K562 (cell line): Measurements from ENCODE around the gene LENEP. TPM values are rescaled to one million over a fixed set of nuclear protein-coding genes. Genes with fewer than 3 reads are reported as not detected.
A peak's percentile ranks its signal among the peaks of the same experiment; 100 is the strongest.

Experiments used
- CBFB ChIP-seq: sonication (generic); formaldehyde crosslinking; IDR thresholded peaks from 2 replicates; pipeline ENCODE4 v1.4.0; 2020; ENCODE audit warnings: mild to moderate bottlenecking, missing genetic modification reagents
- DEAF1 ChIP-seq: fragments of 450-650 bp; formaldehyde crosslinking; IDR thresholded peaks from 2 replicates; pipeline ENCODE4 v1.4.0; 2020; ENCODE audit warnings: mild to moderate bottlenecking, moderate library complexity
- ELF2 ChIP-seq: fragments of 250-450 bp; sonication (Bioruptor Pico); IDR thresholded peaks from 2 replicates; pipeline ENCODE4 v1.5.0; 2021; ENCODE audit warnings: mild to moderate bottlenecking
- ERF ChIP-seq: fragments of 450-650 bp; formaldehyde crosslinking; IDR thresholded peaks from 2 replicates; pipeline ENCODE4 v1.4.0; 2020; ENCODE audit warnings: mild to moderate bottlenecking, mixed read lengths
- ETV6 ChIP-seq, 3 experiments: fragments of 150-350 bp in 1 of 3; sonication (generic) in 1 of 3; formaldehyde crosslinking in 1 of 3; IDR thresholded peaks; 2 replicates each; pipeline versions ENCODE4 v1.6.1 to v1.8.0; 2014 to 2022; ENCODE audit warnings: borderline replicate concordance in 2 of 3, low read depth in 2 of 3, antibody characterized with exemption in 1 of 3, low read length in 1 of 3, mild to moderate bottlenecking in 1 of 3, missing genetic modification reagents in 1 of 3
- IRF2 ChIP-seq: sonication (generic); formaldehyde crosslinking; IDR thresholded peaks from 2 replicates; pipeline ENCODE4 v1.8.1; 2022; ENCODE audit warnings: mild to moderate bottlenecking, missing genetic modification reagents
- MAFG ChIP-seq: fragments of 450-650 bp; conservative IDR thresholded peaks from 2 replicates; pipeline ENCODE4 v1.6.1; 2016; ENCODE audit warnings: missing genetic modification characterization, missing compliant biosample characterization
- MNT ChIP-seq, 2 experiments: fragments of 450-650 bp; conservative IDR thresholded peaks; 2 replicates each; pipeline ENCODE4 v1.6.1; 2017; ENCODE audit warnings: mild to moderate bottlenecking in 2 of 2, moderate library complexity in 2 of 2
- POLR2A ChIP-seq: fragments of 450-650 bp; conservative IDR thresholded peaks from 2 replicates; pipeline ENCODE4 v1.6.1; 2016
- POLR2AphosphoS5 ChIP-seq: IDR thresholded peaks from 2 replicates; pipeline ENCODE4 v1.6.1; 2011; ENCODE audit warnings: mild to moderate bottlenecking, low read depth, low read length, moderate library complexity; ENCODE audit not compliant: control insufficient read depth, insufficient read depth
- RBFOX2 ChIP-seq: fragments of 200-400 bp; formaldehyde crosslinking; IDR thresholded peaks from 2 replicates; pipeline ENCODE4 v1.6.1; 2017; ENCODE audit warnings: low read depth, mild to moderate bottlenecking, low read length, moderate library complexity
- RBM25 ChIP-seq: fragments of 200-400 bp; formaldehyde crosslinking; IDR thresholded peaks from 2 replicates; pipeline ENCODE4 v1.6.1; 2018; ENCODE audit warnings: low read length, low read depth, moderate library complexity; ENCODE audit not compliant: severe bottlenecking
- SUPT5H ChIP-seq: fragments of 450-650 bp; IDR thresholded peaks from 2 replicates; pipeline ENCODE4 v1.6.1; 2016
- TRIM25 ChIP-seq: fragments of 450-650 bp; IDR thresholded peaks from 2 replicates; pipeline ENCODE4 v1.7.0; 2016; ENCODE audit warnings: borderline replicate concordance
- ZBTB7A ChIP-seq: IDR thresholded peaks from 2 replicates; pipeline ENCODE4 v1.6.1; 2011; ENCODE audit warnings: low read depth, mild to moderate bottlenecking, low read length, moderate library complexity, borderline replicate concordance; ENCODE audit not compliant: control insufficient read depth
- ZNF589 ChIP-seq: fragments of 200-800 bp; sonication (Bioruptor generic); IDR thresholded peaks from 2 replicates; pipeline ENCODE4 v1.6.1; 2016; ENCODE audit warnings: low read depth, missing genetic modification characterization, missing compliant biosample characterization
- ZNF76 ChIP-seq: fragments of 250-450 bp; sonication (Bioruptor Pico); IDR thresholded peaks from 2 replicates; pipeline ENCODE4 v1.4.0; 2020; ENCODE audit warnings: mild to moderate bottlenecking, moderate library complexity, borderline replicate concordance
- polyA plus RNA-seq, 8 experiments: library from polyadenylated mRNA; depleted of rRNA in 4 of 8; stranded (reverse) in 5 of 8; unstranded in 3 of 8; fragments of >200 nt; fragmentation: Nextera tagmentation in 2 of 8; fragmentation: Illumina TruSeq in 1 of 8; extraction: Ambion mirVana in 2 of 8; extraction: Trizol in 1 of 8; gene quantifications; 2 replicates each; pipeline versions ENCODE4 v1.2.1 to v1.2.3, GENCODE V29; 2011 to 2014; ENCODE audit warnings: inconsistent platforms in 1 of 8, missing spikeins in 1 of 8
- total RNA-seq, 7 experiments: library from RNA; depleted of rRNA in 6 of 7; stranded (reverse); fragments of >200 nt in 6 of 7; fragmentation: Illumina TruSeq in 2 of 7; extraction: Trizol in 2 of 7; gene quantifications; 2 replicates each; pipeline versions ENCODE4 v1.2.1 to v1.2.3, GENCODE V29; 2011 to 2021; ENCODE audit warnings: low replicate concordance in 1 of 7
- TF ChIP-seq, protein P1 (sequence below): sonication (generic); formaldehyde crosslinking; IDR thresholded peaks from 2 replicates; pipeline ENCODE4 v1.8.0; 2022; ENCODE audit warnings: missing genetic modification reagents, mild to moderate bottlenecking, moderate library complexity, borderline replicate concordance
- TF ChIP-seq, protein P2 (sequence below): fragments of 450-650 bp; conservative IDR thresholded peaks from 2 replicates; pipeline ENCODE4 v1.6.1; 2016; ENCODE audit warnings: missing genetic modification characterization, low read depth, mild to moderate bottlenecking, control low read depth, missing compliant biosample characterization

Gene LENEP
- total and polyA plus RNA-seq, 9 of the 15 experiments (the other 6 are each of a cell fraction or from before 2014, with no cell fraction given): 0.23 to 0.87 (median 0.67) TPM; not detected in 5

DNA sequence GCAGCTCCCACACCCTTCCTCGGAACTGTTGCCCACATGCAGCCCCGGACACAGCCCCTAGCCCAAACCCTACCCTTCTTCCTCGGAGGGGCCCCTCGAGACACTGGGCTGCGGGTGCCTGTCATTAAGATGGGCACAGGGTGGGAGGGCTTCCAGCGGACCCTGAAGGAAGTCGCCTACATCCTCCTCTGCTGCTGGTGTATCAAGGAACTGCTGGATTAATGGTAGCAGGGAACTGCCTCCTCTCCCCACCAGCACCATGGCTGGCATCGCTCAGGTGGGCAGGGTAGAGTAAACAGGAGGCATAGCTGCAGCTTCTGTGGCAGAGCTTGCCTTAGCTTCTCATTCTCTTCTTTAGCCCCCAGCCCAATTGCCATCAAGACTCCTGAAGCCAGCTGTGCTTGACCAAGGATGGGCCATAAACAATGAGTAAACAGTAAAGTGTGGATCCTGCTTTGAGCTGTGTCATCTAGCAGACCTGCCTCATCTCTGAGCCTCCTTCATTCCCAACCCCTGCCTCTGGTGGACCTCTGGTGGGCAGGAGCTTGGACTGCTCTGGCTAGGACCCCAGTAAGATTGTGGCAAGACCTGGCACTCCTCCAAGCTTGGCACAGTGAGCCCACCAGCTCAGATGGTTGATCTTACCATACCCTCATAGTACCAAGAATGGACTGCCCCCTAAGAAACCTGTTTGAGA lies at the start of gene LENEP (continued):
- TF ChIP-seq, protein P1, sequence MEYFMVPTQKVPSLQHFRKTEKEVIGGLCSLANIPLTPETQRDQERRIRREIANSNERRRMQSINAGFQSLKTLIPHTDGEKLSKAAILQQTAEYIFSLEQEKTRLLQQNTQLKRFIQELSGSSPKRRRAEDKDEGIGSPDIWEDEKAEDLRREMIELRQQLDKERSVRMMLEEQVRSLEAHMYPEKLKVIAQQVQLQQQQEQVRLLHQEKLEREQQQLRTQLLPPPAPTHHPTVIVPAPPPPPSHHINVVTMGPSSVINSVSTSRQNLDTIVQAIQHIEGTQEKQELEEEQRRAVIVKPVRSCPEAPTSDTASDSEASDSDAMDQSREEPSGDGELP: peak; percentile 50; the same call in 1 of the 2 replicates
- TF ChIP-seq MAFG (tag) (peak; percentile 52; the same call in 1 of the 2 replicates), ETV6 (IDR thresholded peaks at IDR 0.05; ENCODE audit: borderline replicate concordance in 1 of 2, low read depth in 2 of 2, low read length in 1 of 2) (no peak), ETV6 (CRISPR knock-in tag; IDR thresholded peaks at IDR 0.05; ENCODE audit: borderline replicate concordance) (no peak), TRIM25 (no peak), MNT (conservative IDR thresholded peaks at IDR 0.05) (peak in 1 of 2 experiments; percentile 20; a peak in 1 of 4 replicates), DEAF1 (CRISPR knock-in tag) (no peak), POLR2A (peak; percentile 49; the same call in 1 of the 2 replicates), ZNF589 (CRISPR knock-in tag) (no peak), RBM25 (no peak), ZNF76 (CRISPR knock-in tag) (no peak), ZBTB7A (peak; percentile 8; the same call in 1 of the 2 replicates), ERF (CRISPR knock-in tag) (0 out of 2 replicates have a peak, but pooled peaks have one; percentile 15), POLR2AphosphoS5 (0 out of 2 replicates have a peak, but pooled peaks have one; percentile 9), CBFB (no peak), IRF2 (no peak), SUPT5H (peak; percentile 41; the same call in 1 of the 2 replicates), RBFOX2 (0 out of 2 replicates have a peak, but pooled peaks have one; percentile 30), ELF2 (CRISPR knock-in tag) (no peak)
- TF ChIP-seq, protein P2, sequence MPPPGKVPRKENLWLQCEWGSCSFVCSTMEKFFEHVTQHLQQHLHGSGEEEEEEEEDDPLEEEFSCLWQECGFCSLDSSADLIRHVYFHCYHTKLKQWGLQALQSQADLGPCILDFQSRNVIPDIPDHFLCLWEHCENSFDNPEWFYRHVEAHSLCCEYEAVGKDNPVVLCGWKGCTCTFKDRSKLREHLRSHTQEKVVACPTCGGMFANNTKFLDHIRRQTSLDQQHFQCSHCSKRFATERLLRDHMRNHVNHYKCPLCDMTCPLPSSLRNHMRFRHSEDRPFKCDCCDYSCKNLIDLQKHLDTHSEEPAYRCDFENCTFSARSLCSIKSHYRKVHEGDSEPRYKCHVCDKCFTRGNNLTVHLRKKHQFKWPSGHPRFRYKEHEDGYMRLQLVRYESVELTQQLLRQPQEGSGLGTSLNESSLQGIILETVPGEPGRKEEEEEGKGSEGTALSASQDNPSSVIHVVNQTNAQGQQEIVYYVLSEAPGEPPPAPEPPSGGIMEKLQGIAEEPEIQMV (tag): 0 out of 2 replicates have a peak, but pooled peaks have one; percentile 30
